HTERT RPE-1 (cell line): ENCODE results near the gene DCLRE1B.

Experiments
- in situ Hi-C: fragments of 300-500 bp; cut with MboI; formaldehyde crosslinking; loops from 4 replicates; pipeline ENCODE4 v1.14.3; 2020; ENCODE audit warnings: low sequenced_read_pairs

Gene DCLRE1B

GRCh38 chr1:113886417-113887401 is 18.4 kb upstream of the DCLRE1B start:
- in situ Hi-C loops = no loop called here

- in situ Hi-C loops = no loop called here
These were observed 17.5 kb upstream of the DCLRE1B start, which contains the start of gene BCL2L15 for GRCh38 chr1:113887402-113888175. BCL2L15 (minus strand) TSS chr1:113887581; CDS start chr1:113887375, 206 bp downstream.

GRCh38 chr1:113890816-113891215 is 14.3 kb upstream of the DCLRE1B start:
- in situ Hi-C loops = no loop called here

- in situ Hi-C loops = no loop called here
These were observed 13.4 kb upstream of the DCLRE1B start for GRCh38 chr1:113891631-113892220.

GRCh38 chr1:113893267-113893666 is 11.9 kb upstream of the DCLRE1B start:
- in situ Hi-C loops = no loop called here

- in situ Hi-C loops = no loop called here
These were observed 10.0 kb upstream of the DCLRE1B start for GRCh38 chr1:113895098-113895497.

- in situ Hi-C loops = no loop called here
These were observed 9.2 kb upstream of the DCLRE1B start for GRCh38 chr1:113895961-113896360.

GRCh38 chr1:113898241-113898814 is 6.8 kb upstream of the DCLRE1B start:
- in situ Hi-C loops = no loop called here

- in situ Hi-C loops = no loop called here
These were observed 6.0 kb upstream of the DCLRE1B start for GRCh38 chr1:113899111-113899510.

GRCh38 chr1:113901191-113901590 is 3.9 kb upstream of the DCLRE1B start:
- in situ Hi-C loops = no loop called here

GRCh38 chr1:113903501-113904292 is 1.4 kb upstream of the DCLRE1B start:
- in situ Hi-C loops = no loop called here

- in situ Hi-C loops = no loop called here
These were observed 843 bp upstream of the DCLRE1B start for GRCh38 chr1:113904293-113904673.

GRCh38 chr1:113905435-113905861 is 322 bp downstream of the DCLRE1B start:
- in situ Hi-C loops = no loop called here

GRCh38 chr1:113912594-113913311 is 7.6 kb downstream of the DCLRE1B start:
- in situ Hi-C loops = no loop called here

- in situ Hi-C loops = no loop called here
These were observed 8.2 kb downstream of the DCLRE1B start for GRCh38 chr1:113913312-113913668.

- in situ Hi-C loops = no loop called here
These were observed 8.9 kb downstream of the DCLRE1B start for GRCh38 chr1:113913887-113914664.

GRCh38 chr1:113916974-113917373 is 11.8 kb downstream of the DCLRE1B start:
- in situ Hi-C loops = no loop called here

GRCh38 chr1:113917400-113918082 is 12.4 kb downstream of the DCLRE1B start:
- in situ Hi-C loops = no loop called here
